ENCODE data around the gene SCAF8. TPM values are rescaled to one million over a fixed set of nuclear protein-coding genes. Genes with fewer than 3 reads are reported as not detected.
"Not testable (repeated sequence)": the region's sequence is repeated elsewhere in the genome, so short reads cannot be mapped to it uniquely, and the experiment has no call there.

The SCAF8 gene, protein sequence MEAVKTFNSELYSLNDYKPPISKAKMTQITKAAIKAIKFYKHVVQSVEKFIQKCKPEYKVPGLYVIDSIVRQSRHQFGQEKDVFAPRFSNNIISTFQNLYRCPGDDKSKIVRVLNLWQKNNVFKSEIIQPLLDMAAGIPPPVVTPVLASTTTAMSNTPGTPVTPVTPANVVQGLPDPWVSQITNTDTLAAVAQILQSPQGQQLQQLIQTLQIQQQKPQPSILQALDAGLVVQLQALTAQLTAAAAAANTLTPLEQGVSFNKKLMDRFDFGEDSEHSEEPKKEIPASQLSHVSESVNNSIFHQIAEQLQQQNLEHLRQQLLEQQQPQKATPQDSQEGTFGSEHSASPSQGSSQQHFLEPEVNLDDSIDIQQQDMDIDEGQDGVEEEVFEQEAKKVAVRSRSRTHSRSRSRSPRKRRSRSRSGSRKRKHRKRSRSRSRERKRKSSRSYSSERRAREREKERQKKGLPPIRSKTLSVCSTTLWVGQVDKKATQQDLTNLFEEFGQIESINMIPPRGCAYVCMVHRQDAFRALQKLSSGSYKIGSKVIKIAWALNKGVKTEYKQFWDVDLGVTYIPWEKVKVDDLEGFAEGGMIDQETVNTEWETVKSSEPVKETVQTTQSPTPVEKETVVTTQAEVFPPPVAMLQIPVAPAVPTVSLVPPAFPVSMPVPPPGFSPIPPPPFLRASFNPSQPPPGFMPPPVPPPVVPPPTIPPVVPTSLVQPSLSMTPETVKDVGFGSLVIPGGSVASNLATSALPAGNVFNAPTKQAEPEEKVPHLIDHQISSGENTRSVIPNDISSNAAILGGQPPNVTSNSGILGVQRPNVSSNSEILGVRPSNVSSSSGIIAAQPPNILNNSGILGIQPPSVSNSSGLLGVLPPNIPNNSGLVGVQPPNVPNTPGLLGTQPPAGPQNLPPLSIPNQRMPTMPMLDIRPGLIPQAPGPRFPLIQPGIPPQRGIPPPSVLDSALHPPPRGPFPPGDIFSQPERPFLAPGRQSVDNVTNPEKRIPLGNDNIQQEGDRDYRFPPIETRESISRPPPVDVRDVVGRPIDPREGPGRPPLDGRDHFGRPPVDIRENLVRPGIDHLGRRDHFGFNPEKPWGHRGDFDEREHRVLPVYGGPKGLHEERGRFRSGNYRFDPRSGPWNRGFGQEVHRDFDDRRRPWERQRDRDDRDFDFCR (N-terminal part only)
- 37.4 TPM for total RNA-seq

- peak; percentile 83 for DNase-seq (ENCODE audit: low spot score)
Measured at GRCh38 chr6:154733183-154733625, at the start of gene SCAF8. SCAF8 (plus strand) TSS chr6:154733416; CDS start chr6:154733901, 485 bp downstream.

DNA sequence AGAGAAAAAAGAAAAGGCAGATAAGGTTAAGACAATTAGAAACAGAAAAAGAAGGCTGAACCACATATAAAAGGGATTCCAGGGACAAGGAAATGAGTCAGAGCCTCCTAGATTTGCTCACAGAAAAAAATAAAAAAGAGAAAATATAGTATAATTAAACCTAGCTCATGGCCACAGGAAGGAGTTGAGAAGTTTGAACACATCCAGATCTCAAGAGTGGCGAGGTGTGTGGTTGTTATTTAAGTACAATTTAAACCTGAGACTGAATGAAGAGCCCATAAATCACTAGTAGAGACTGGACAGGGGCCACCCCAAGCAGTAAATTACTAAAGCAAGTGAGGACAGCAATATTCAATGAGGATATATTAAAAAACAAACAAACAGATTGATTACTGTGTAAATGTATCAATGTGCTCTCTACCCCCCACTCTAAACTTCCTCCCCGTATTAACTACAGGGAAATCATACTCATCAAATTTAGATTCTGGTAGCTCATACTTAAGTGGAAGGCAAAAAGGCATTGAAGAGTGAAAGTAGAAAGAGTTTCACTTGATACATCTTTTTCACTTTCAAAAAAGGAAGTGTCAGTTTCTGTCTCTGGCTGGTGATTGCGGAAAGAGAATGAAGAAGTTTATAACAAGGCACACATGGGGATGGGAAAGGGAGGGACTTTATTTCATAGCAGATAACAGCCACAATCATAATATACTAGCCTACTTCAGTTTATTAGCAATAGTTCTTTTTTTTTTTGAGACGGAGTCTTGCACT lies 49.3 kb upstream of the SCAF8 start:
- no peak for DNase-seq (ENCODE audit: low spot score)

DNA sequence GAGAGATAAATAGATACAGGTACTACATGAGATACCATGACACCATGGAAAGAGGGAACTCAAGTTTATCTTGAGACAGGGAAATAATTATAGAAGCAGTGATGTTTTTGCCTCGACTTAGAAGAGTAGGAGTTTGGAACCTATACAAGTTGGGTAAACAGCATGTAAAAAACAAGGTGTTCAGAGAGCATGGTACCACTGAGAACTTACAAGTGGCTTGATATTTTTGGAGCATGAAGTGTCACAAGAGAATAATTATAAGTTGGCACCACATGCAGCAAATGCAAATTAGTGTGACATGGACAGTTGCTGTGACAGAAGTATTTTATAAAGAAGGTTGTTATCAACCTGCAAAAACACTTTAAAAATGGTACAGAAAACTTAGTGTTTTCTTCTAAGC lies 47.1 kb upstream of the SCAF8 start:
- no peak for DNase-seq (ENCODE audit: low spot score)

DNA sequence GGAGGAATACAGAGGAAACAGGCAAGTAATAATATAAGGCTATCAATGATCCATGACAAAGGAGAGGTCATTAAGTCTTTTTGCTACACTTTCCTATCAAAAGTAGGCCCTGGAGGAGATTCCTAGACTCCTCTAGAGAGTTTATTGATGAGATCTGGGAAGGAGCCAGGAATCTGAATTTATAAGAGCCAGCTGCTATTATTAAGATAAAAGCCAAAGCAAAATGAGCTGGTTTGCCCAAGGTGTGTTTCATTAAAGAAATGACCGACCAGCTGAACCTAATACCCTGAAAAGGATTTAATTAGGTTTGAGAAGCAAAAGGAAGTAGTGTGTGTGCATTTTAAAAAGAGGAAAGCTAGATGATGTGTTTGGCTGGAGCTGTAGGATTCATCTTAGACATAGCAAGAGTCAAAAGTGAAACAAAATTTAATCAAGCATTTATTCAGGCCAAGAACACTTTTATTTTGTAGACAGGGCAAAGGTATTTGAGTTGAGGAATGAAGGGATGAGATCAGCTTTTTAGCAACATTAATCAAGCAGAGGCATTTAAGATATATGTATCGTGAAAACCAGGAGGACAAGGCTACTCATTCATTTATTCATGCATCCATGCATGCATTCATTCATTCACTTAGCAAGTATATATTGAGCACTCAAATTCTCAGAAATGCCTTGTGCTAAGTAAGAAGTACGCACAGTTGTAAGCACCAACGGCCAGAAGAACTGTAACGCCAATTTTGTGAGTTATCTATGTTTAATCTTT lies 43.5 kb upstream of the SCAF8 start:
- DNase-seq (ENCODE audit: low spot score), result no peak

GRCh38 chr6:154690857-154691256 lies 42.4 kb upstream of the SCAF8 start:
- no peak for DNase-seq (ENCODE audit: low spot score)

- no peak for DNase-seq (ENCODE audit: low spot score)
Measured at GRCh38 chr6:154696661-154697060, 36.6 kb upstream of the SCAF8 start.

- no peak for DNase-seq (ENCODE audit: low spot score)
Measured at GRCh38 chr6:154703124-154703523, 30.1 kb upstream of the SCAF8 start.

GRCh38 chr6:154705471-154706113 lies 27.6 kb upstream of the SCAF8 start:
- DNase-seq (ENCODE audit: low spot score), result no peak

DNA sequence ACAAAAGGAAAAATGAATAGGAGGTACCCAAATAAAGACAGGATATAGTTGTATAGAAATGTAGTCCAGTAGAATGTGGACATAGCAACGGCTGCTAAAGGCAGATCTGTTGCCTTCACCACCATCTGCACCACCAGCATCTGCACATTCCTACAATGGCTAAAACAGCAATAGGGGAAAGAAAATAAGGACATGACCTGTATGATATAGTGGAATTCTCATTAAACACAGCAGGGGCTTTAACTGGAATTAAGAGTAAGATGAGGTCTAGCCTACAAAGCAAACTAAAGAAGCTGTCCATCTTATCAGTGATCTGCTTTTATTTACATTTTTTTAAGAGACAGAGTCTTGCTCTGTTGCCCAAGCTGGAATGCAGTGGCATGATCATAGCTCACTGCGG lies 26.8 kb upstream of the SCAF8 start:
- no peak for DNase-seq (ENCODE audit: low spot score)

DNA sequence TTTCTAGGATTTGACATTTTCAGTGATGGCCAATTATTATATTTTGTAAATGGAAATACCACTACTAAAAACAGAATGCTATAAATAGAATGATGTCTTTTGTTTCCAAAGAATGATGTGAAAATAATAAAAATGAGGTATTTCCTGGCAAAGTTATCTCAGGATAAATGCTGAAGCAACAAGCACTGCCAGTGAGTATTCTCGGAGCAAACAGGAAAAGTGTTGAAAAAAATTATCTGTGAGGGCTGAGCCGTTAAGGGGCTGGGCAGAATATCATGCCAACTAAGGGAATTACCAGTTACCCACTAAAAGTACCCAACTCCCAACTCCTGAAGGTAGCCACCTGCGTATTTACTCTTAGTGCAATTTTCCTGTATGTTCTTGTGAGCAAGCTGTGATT lies 23.6 kb upstream of the SCAF8 start:
- DNase-seq (ENCODE audit: low spot score), result no peak

DNA sequence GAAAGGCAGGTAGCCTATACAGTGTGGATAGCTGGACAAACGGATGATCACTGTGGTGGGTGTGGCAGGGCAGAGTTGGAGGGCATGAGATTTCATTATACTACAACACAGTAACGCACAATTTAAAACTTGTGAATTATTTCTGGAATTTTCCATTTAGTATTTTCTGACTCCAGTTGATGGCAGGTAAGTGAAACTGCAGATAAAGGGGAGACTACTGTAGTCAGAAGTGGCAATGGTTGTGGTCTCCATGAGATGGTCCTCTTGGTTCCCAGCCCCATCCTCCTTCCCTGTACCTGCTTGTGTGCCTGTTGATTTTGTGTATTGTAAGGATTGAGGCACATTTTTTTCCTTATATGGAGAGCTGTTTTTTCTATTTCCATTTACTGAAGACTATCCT lies 22.5 kb upstream of the SCAF8 start:
- DNase-seq (ENCODE audit: low spot score), result no peak

DNA sequence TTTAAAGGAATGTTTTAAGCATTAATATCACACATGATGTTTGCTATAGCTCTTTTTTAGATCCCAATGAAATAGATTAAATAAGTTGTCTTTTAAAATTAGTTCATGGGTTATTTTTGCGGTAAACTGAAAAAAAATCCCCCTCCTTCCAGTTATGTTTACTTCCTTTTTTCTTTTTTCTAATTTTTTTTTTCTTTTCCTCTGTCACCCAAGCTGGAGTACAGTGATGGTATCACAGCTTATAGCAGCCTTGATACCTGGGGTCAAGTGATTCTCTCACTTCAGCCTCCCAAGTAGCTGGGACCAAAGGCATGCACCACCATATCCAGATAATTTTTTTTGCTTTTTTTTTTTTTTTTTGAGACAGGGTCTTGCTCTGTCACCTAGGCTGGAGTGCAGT lies 17.8 kb upstream of the SCAF8 start:
- DNase-seq (ENCODE audit: low spot score), result no peak

GRCh38 chr6:154716350-154716749 lies 16.9 kb upstream of the SCAF8 start:
- not testable (repeated sequence) for DNase-seq (ENCODE audit: low spot score)

- DNase-seq (ENCODE audit: low spot score), result no peak
Measured at GRCh38 chr6:154719433-154719832, 13.8 kb upstream of the SCAF8 start.

GRCh38 chr6:154719854-154720253 lies 13.4 kb upstream of the SCAF8 start:
- DNase-seq (ENCODE audit: low spot score), result no peak

DNA sequence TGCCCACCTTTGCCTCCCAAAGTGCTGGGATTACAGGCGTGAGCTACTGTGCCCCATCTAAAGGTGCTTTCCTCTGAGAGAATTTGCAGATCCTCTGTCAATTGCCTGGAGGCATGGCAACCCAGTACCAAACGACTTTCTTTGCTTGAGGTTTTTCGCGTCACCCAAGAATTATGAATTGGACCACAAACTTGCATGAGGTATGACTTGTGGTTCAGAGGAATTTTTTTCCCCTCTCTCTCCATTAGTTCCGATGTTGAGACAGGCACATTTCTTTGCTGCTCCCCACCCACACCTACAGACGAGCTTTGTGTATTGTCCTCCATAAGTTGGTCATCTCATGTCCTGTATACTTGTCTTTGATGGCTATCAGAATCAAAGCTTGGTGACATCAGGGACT lies 11.8 kb upstream of the SCAF8 start:
- no peak for DNase-seq (ENCODE audit: low spot score)

- DNase-seq (ENCODE audit: low spot score), result no peak
Measured at GRCh38 chr6:154726887-154727286, 6.3 kb upstream of the SCAF8 start.

- DNase-seq (ENCODE audit: low spot score), result no peak
Measured at GRCh38 chr6:154731296-154732218, 1.7 kb upstream of the SCAF8 start.

Measured in mucosa of gallbladder (tissue), 1 donor.